WTC11 (cell line): ENCODE measurements around the gene FAM177B.

Experiments
- CBFB ChIP-seq: sonication (generic); formaldehyde crosslinking; IDR thresholded peaks from 2 replicates; pipeline ENCODE4 v1.8.1; 2022; ENCODE audit warnings: mild to moderate bottlenecking, low read depth, missing genetic modification reagents
- FOXJ3 ChIP-seq: sonication (generic); formaldehyde crosslinking; IDR thresholded peaks from 2 replicates; pipeline ENCODE4 v1.9.0; 2021; ENCODE audit warnings: missing genetic modification reagents, mild to moderate bottlenecking, borderline replicate concordance
- KAT7 ChIP-seq: sonication (generic); formaldehyde crosslinking; IDR thresholded peaks from 2 replicates; pipeline ENCODE4 v1.8.1; 2023; ENCODE audit warnings: missing genetic modification reagents, mild to moderate bottlenecking, borderline replicate concordance
- OVOL2 ChIP-seq: fragments of 250-450 bp; sonication (Bioruptor Pico); IDR thresholded peaks from 2 replicates; pipeline ENCODE4 v1.9.0; 2021; ENCODE audit warnings: mild to moderate bottlenecking, borderline replicate concordance
- RELA ChIP-seq: sonication (generic); formaldehyde crosslinking; IDR thresholded peaks from 2 replicates; pipeline ENCODE4 v1.8.1; 2022; ENCODE audit warnings: missing genetic modification reagents, mild to moderate bottlenecking, borderline replicate concordance
- ZNF396 ChIP-seq: fragments of 250-450 bp; sonication (Bioruptor Pico); IDR thresholded peaks from 2 replicates; pipeline ENCODE4 v1.8.0; 2021; ENCODE audit warnings: mild to moderate bottlenecking, moderate library complexity, borderline replicate concordance
- TF ChIP-seq, protein P1 (sequence below): fragments of 200-600 bp; IDR thresholded peaks from 2 replicates; pipeline ENCODE4 v1.8.0; 2022; ENCODE audit warnings: antibody characterized with exemption
- TF ChIP-seq, protein P2 (sequence below): fragments of 250-450 bp; sonication (Bioruptor Pico); IDR thresholded peaks from 2 replicates; pipeline ENCODE4 v1.9.0; 2021; ENCODE audit warnings: mild to moderate bottlenecking, borderline replicate concordance

DNA sequence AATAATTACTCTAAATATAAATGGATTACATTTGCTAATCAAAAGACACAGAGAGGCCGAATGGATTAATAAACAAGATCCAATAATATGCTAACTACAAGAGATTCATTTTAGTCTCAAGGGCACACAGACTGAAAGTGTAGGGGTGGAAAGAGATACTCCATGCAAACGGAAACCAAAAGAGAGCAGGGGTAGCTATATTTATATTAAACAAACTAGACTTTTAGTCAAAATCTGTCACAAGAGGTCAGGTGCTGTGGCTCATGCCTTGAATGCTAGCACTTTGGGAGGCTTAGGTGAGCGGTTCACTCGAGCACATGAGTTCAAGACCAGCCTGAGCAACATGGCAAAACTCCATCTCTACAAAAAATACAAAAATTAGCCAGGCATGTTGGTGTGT lies 44.2 kb downstream of the FAM177B start:
- TF ChIP-seq, protein P1, sequence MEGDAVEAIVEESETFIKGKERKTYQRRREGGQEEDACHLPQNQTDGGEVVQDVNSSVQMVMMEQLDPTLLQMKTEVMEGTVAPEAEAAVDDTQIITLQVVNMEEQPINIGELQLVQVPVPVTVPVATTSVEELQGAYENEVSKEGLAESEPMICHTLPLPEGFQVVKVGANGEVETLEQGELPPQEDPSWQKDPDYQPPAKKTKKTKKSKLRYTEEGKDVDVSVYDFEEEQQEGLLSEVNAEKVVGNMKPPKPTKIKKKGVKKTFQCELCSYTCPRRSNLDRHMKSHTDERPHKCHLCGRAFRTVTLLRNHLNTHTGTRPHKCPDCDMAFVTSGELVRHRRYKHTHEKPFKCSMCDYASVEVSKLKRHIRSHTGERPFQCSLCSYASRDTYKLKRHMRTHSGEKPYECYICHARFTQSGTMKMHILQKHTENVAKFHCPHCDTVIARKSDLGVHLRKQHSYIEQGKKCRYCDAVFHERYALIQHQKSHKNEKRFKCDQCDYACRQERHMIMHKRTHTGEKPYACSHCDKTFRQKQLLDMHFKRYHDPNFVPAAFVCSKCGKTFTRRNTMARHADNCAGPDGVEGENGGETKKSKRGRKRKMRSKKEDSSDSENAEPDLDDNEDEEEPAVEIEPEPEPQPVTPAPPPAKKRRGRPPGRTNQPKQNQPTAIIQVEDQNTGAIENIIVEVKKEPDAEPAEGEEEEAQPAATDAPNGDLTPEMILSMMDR: no peak
- TF ChIP-seq OVOL2 (CRISPR knock-in tag) (no peak), RELA (no peak), ZNF396 (CRISPR knock-in tag) (no peak), FOXJ3 (CRISPR knock-in tag) (no peak), KAT7 (CRISPR knock-in tag) (no peak), CBFB (no peak)
- TF ChIP-seq, protein P2, sequence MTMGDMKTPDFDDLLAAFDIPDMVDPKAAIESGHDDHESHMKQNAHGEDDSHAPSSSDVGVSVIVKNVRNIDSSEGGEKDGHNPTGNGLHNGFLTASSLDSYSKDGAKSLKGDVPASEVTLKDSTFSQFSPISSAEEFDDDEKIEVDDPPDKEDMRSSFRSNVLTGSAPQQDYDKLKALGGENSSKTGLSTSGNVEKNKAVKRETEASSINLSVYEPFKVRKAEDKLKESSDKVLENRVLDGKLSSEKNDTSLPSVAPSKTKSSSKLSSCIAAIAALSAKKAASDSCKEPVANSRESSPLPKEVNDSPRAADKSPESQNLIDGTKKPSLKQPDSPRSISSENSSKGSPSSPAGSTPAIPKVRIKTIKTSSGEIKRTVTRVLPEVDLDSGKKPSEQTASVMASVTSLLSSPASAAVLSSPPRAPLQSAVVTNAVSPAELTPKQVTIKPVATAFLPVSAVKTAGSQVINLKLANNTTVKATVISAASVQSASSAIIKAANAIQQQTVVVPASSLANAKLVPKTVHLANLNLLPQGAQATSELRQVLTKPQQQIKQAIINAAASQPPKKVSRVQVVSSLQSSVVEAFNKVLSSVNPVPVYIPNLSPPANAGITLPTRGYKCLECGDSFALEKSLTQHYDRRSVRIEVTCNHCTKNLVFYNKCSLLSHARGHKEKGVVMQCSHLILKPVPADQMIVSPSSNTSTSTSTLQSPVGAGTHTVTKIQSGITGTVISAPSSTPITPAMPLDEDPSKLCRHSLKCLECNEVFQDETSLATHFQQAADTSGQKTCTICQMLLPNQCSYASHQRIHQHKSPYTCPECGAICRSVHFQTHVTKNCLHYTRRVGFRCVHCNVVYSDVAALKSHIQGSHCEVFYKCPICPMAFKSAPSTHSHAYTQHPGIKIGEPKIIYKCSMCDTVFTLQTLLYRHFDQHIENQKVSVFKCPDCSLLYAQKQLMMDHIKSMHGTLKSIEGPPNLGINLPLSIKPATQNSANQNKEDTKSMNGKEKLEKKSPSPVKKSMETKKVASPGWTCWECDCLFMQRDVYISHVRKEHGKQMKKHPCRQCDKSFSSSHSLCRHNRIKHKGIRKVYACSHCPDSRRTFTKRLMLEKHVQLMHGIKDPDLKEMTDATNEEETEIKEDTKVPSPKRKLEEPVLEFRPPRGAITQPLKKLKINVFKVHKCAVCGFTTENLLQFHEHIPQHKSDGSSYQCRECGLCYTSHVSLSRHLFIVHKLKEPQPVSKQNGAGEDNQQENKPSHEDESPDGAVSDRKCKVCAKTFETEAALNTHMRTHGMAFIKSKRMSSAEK (CRISPR knock-in tag): no peak
